ENCODE measurements around the gene TUBA1B.
"Not testable (repeated sequence)": the region's sequence is repeated elsewhere in the genome, so short reads cannot be mapped to it uniquely, and the experiment has no call there.

TUBA1B gene

GRCh38 chr12:49131051-49131893 is at the start of gene TUBA1B:
Gene TUBA1B (minus strand): TSS chr12:49131395. CDS start chr12:49131300, 95 bp downstream.
- DNase-seq, result peak; percentile 80

GRCh38 chr12:49174218-49174617 is 43.0 kb upstream of the TUBA1B start:
- DNase-seq, result no peak

GRCh38 chr12:49170924-49171323 is 39.7 kb upstream of the TUBA1B start:
- no peak for DNase-seq

- no peak for DNase-seq
These were observed 33.9 kb upstream of the TUBA1B start for GRCh38 chr12:49165114-49165513.

- not testable (repeated sequence) for DNase-seq
These were observed 30.7 kb upstream of the TUBA1B start for GRCh38 chr12:49161901-49162300.

- DNase-seq, result no peak
These were observed 30.0 kb upstream of the TUBA1B start for GRCh38 chr12:49161092-49161795.

- no peak for DNase-seq
These were observed 29.2 kb upstream of the TUBA1B start for GRCh38 chr12:49160399-49160798.

- no peak for DNase-seq
These were observed 23.0 kb upstream of the TUBA1B start for GRCh38 chr12:49154221-49154620.

- DNase-seq, result no peak
These were observed 16.2 kb upstream of the TUBA1B start for GRCh38 chr12:49147384-49147783.

- no peak for DNase-seq
These were observed 15.2 kb upstream of the TUBA1B start for GRCh38 chr12:49146406-49146805.

- no peak for DNase-seq
These were observed 13.2 kb upstream of the TUBA1B start for GRCh38 chr12:49144384-49144783.

- DNase-seq, result no peak
These were observed 7.8 kb upstream of the TUBA1B start for GRCh38 chr12:49138999-49139398.

GRCh38 chr12:49138587-49138986 is 7.4 kb upstream of the TUBA1B start:
- DNase-seq, result no peak

- no peak for DNase-seq
These were observed 6.3 kb upstream of the TUBA1B start for GRCh38 chr12:49137476-49137875.

- DNase-seq, result not testable (repeated sequence)
These were observed 5.8 kb upstream of the TUBA1B start for GRCh38 chr12:49136997-49137396.

GRCh38 chr12:49133590-49133989 is 2.4 kb upstream of the TUBA1B start:
- DNase-seq, result no peak

GRCh38 chr12:49133014-49133413 is 1.8 kb upstream of the TUBA1B start:
- no peak for DNase-seq

- no peak for DNase-seq
These were observed 783 bp upstream of the TUBA1B start for GRCh38 chr12:49131894-49132461.

- peak; percentile 89 for DNase-seq
These were observed 794 bp downstream of the TUBA1B start for GRCh38 chr12:49130151-49131050.

- DNase-seq, result no peak
These were observed 1.7 kb downstream of the TUBA1B start for GRCh38 chr12:49129332-49130150.

- not testable (repeated sequence) for DNase-seq
These were observed 3.2 kb downstream of the TUBA1B start for GRCh38 chr12:49127971-49128370.

All from kidney glomerular epithelial cell (primary cell).